Ishikawa (cell line): ENCODE measurements around the gene C19orf38.

Experiments used
- CEBPB ChIP-seq: IDR thresholded peaks from 2 replicates; pipeline ENCODE4 v1.6.1; 2012
- CREB1 ChIP-seq: IDR thresholded peaks from 2 replicates; pipeline ENCODE4 v1.6.1; 2012; ENCODE audit warnings: low read depth
- EGR1 ChIP-seq: IDR thresholded peaks from 2 replicates; pipeline ENCODE4 v1.6.1; 2012
- EP300 ChIP-seq: IDR thresholded peaks from 2 replicates; pipeline ENCODE4 v1.6.1; 2012; ENCODE audit warnings: borderline replicate concordance
- FOXM1 ChIP-seq: IDR thresholded peaks from 2 replicates; pipeline ENCODE4 v1.6.1; 2012; ENCODE audit warnings: low read depth, borderline replicate concordance
- RAD21 ChIP-seq: IDR thresholded peaks from 2 replicates; pipeline ENCODE4 v1.6.1; 2012; ENCODE audit warnings: low read depth
- TAF1 ChIP-seq: IDR thresholded peaks from 2 replicates; pipeline ENCODE4 v1.6.1; 2012; ENCODE audit warnings: low read depth, mild to moderate bottlenecking
- TCF12 ChIP-seq: IDR thresholded peaks from 2 replicates; pipeline ENCODE4 v1.6.1; 2012; ENCODE audit warnings: low read depth
- TEAD4 ChIP-seq: IDR thresholded peaks from 2 replicates; pipeline ENCODE4 v1.6.1; 2012
- YY1 ChIP-seq: IDR thresholded peaks from 2 replicates; pipeline ENCODE4 v1.6.1; 2012; ENCODE audit warnings: low read depth
- TF ChIP-seq, protein P1 (sequence below): IDR thresholded peaks from 2 replicates; pipeline ENCODE4 v1.6.1; 2012
- TF ChIP-seq, protein P2 (sequence below): IDR thresholded peaks from 2 replicates; pipeline ENCODE4 v1.6.1; 2012; ENCODE audit warnings: low read depth, mild to moderate bottlenecking

- TF ChIP-seq TAF1: no peak
- TF ChIP-seq, protein P1, sequence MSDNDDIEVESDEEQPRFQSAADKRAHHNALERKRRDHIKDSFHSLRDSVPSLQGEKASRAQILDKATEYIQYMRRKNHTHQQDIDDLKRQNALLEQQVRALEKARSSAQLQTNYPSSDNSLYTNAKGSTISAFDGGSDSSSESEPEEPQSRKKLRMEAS: no peak
- TF ChIP-seq CEBPB: no peak
- no peak for TF ChIP-seq YY1
- TF ChIP-seq, protein P2, sequence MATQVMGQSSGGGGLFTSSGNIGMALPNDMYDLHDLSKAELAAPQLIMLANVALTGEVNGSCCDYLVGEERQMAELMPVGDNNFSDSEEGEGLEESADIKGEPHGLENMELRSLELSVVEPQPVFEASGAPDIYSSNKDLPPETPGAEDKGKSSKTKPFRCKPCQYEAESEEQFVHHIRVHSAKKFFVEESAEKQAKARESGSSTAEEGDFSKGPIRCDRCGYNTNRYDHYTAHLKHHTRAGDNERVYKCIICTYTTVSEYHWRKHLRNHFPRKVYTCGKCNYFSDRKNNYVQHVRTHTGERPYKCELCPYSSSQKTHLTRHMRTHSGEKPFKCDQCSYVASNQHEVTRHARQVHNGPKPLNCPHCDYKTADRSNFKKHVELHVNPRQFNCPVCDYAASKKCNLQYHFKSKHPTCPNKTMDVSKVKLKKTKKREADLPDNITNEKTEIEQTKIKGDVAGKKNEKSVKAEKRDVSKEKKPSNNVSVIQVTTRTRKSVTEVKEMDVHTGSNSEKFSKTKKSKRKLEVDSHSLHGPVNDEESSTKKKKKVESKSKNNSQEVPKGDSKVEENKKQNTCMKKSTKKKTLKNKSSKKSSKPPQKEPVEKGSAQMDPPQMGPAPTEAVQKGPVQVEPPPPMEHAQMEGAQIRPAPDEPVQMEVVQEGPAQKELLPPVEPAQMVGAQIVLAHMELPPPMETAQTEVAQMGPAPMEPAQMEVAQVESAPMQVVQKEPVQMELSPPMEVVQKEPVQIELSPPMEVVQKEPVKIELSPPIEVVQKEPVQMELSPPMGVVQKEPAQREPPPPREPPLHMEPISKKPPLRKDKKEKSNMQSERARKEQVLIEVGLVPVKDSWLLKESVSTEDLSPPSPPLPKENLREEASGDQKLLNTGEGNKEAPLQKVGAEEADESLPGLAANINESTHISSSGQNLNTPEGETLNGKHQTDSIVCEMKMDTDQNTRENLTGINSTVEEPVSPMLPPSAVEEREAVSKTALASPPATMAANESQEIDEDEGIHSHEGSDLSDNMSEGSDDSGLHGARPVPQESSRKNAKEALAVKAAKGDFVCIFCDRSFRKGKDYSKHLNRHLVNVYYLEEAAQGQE: no peak
- no peak for TF ChIP-seq TCF12
- TF ChIP-seq EP300: no peak
- TF ChIP-seq CREB1: no peak
- TF ChIP-seq EGR1: no peak
- no peak for TF ChIP-seq TEAD4
- no peak for TF ChIP-seq FOXM1
- TF ChIP-seq RAD21: no peak
Measured at GRCh38 chr19:10846500-10847202, 1.6 kb upstream of the C19orf38 start.
